GM13977 (cell line): ENCODE data around the gene CDT1.

ENCODE experiments used
- DNase-seq: peaks from one replicate; pipeline ENCODE4 v3.0.0; 2012; ENCODE audit warnings: low spot score
- CTCF ChIP-seq: IDR thresholded peaks from 2 replicates; pipeline ENCODE4 v1.5.1; 2012; ENCODE audit warnings: mild to moderate bottlenecking, control low read depth; ENCODE audit not compliant: insufficient read depth; ENCODE audit errors: extremely low read depth, missing control alignments
- in situ Hi-C: fragments of 300-500 bp; cut with MboI; formaldehyde crosslinking; loops from one replicate; pipeline ENCODE4 v1.12.0; 2022; ENCODE audit warnings: low sequenced_read_pairs, low pct_unique_long_range_greater_than_20kb, mixed read lengths, inconsistent platforms; ENCODE audit not compliant: unreplicated experiment

Gene CDT1

GRCh38 chr16:88833086-88833485 is 29.5 kb downstream of the CDT1 start:
- TF ChIP-seq CTCF: no peak
- in situ Hi-C loops: no loop called here
- no peak for DNase-seq

GRCh38 chr16:88834670-88835069 is 31.1 kb downstream of the CDT1 start:
- no peak for TF ChIP-seq CTCF
- DNase-seq: no peak
- in situ Hi-C loops: no loop called here

- in situ Hi-C loops: no loop called here
- DNase-seq: no peak
- no peak for TF ChIP-seq CTCF
Measured at GRCh38 chr16:88835383-88835782, 31.8 kb downstream of the CDT1 start.

GRCh38 chr16:88835818-88836217 is 32.2 kb downstream of the CDT1 start:
- in situ Hi-C loops: no loop called here
- no peak for DNase-seq
- no peak for TF ChIP-seq CTCF

- no peak for DNase-seq
- no peak for TF ChIP-seq CTCF
- in situ Hi-C loops: no loop called here
Measured at GRCh38 chr16:88836791-88837190, 33.2 kb downstream of the CDT1 start.

- TF ChIP-seq CTCF: no peak
- DNase-seq: no peak
- in situ Hi-C loops: no loop called here
Measured at GRCh38 chr16:88837806-88838205, 34.2 kb downstream of the CDT1 start.

- TF ChIP-seq CTCF: no peak
- DNase-seq: no peak
- in situ Hi-C loops: no loop called here
Measured at GRCh38 chr16:88838566-88838965, 35.0 kb downstream of the CDT1 start.
